Mesenchymal stem cell (in vitro differentiated cells and primary cell): ENCODE data around the gene SLC25A39.
"Not testable (repeated sequence)": the region's sequence is repeated elsewhere in the genome, so short reads cannot be mapped to it uniquely, and the experiment has no call there.

Experiments
- DNase-seq: peaks from one replicate; pipeline ENCODE4 v3.0.0-alpha.2; 2013
- H2AFZ ChIP-seq: one replicate; pipeline ENCODE4 v1.6.1; 2013; ENCODE audit warnings: low read depth, mild to moderate bottlenecking, control low read depth, inconsistent platforms, low read length, moderate library complexity
- H2AK5ac ChIP-seq: 2 replicates; pipeline ENCODE4 v1.6.1; 2013; ENCODE audit warnings: low read length, moderate library complexity, mild to moderate bottlenecking, inconsistent platforms; ENCODE audit not compliant: severe bottlenecking
- H2BK120ac ChIP-seq: one replicate; pipeline ENCODE4 v1.6.1; 2013; ENCODE audit warnings: low read depth, mild to moderate bottlenecking, inconsistent platforms, low read length, moderate library complexity
- H2BK12ac ChIP-seq, 2 experiments: one replicate each; pipeline ENCODE4 v1.6.1; 2013; ENCODE audit warnings: inconsistent platforms in 2 of 2, low read length in 2 of 2, mild to moderate bottlenecking in 2 of 2, moderate library complexity in 2 of 2, control low read depth in 1 of 2
- H2BK15ac ChIP-seq: one replicate; pipeline ENCODE4 v1.6.1; 2013; ENCODE audit warnings: mild to moderate bottlenecking, low read depth, inconsistent platforms; ENCODE audit not compliant: poor library complexity, severe bottlenecking
- H2BK5ac ChIP-seq: 2 replicates; pipeline ENCODE4 v1.6.1; 2013; ENCODE audit warnings: low read depth, mild to moderate bottlenecking, low read length, control low read depth, inconsistent platforms; ENCODE audit not compliant: poor library complexity, severe bottlenecking
- H3K14ac ChIP-seq, 2 experiments: one replicate each; pipeline ENCODE4 v1.6.1; 2013; ENCODE audit warnings: inconsistent platforms in 2 of 2, low read length in 2 of 2, control low read depth in 1 of 2, mild to moderate bottlenecking in 1 of 2, moderate library complexity in 1 of 2
- H3K18ac ChIP-seq, 2 experiments: one replicate each; pipeline ENCODE4 v1.6.1; 2013; ENCODE audit warnings: inconsistent platforms in 2 of 2, low read length in 2 of 2, control low read depth in 1 of 2, low read depth in 1 of 2, mild to moderate bottlenecking in 1 of 2
- H3K23ac ChIP-seq, 2 experiments: one replicate each; pipeline ENCODE4 v1.6.1; 2013; ENCODE audit warnings: inconsistent platforms in 2 of 2, low read length in 2 of 2, mild to moderate bottlenecking in 2 of 2, moderate library complexity in 2 of 2, control low read depth in 1 of 2
- H3K27ac ChIP-seq: 2 replicates; pipeline ENCODE4 v1.5.1; 2013; ENCODE audit warnings: mild to moderate bottlenecking, moderate library complexity, low read length, control low read depth, inconsistent platforms; ENCODE audit not compliant: poor library complexity, severe bottlenecking
- H3K27me3 ChIP-seq, 2 experiments: 2 replicates each; pipeline versions ENCODE4 v1.6.1 to v1.7.0; 2013; ENCODE audit warnings: low read length in 2 of 2, mild to moderate bottlenecking in 2 of 2, moderate library complexity in 2 of 2, control low read depth in 1 of 2, inconsistent platforms in 1 of 2; ENCODE audit not compliant: control insufficient read depth in 1 of 2, insufficient read depth in 1 of 2
- H3K36me3 ChIP-seq, 2 experiments: 2 replicates each; pipeline versions ENCODE4 v1.6.1 to v1.7.0; 2013; ENCODE audit warnings: low read length in 2 of 2, control low read depth in 1 of 2, inconsistent platforms in 1 of 2, low read depth in 1 of 2, mild to moderate bottlenecking in 1 of 2; ENCODE audit not compliant: insufficient read depth in 2 of 2, control insufficient read depth in 1 of 2
- H3K4ac ChIP-seq, 2 experiments: one replicate each; pipeline ENCODE4 v1.6.1; 2013; ENCODE audit warnings: inconsistent platforms in 2 of 2, low read length in 2 of 2, mild to moderate bottlenecking in 2 of 2, moderate library complexity in 2 of 2, control low read depth in 1 of 2, low read depth in 1 of 2
- H3K4me1 ChIP-seq: 2 replicates; pipeline ENCODE4 v1.6.1; 2013; ENCODE audit warnings: low read depth, low read length, control low read depth; ENCODE audit not compliant: control insufficient read depth, insufficient read depth
- H3K4me2 ChIP-seq: 2 replicates; pipeline ENCODE4 v1.6.1; 2013; ENCODE audit warnings: low read length, mild to moderate bottlenecking, inconsistent platforms; ENCODE audit not compliant: poor library complexity, severe bottlenecking
- H3K4me3 ChIP-seq, 2 experiments: 2 replicates each; pipeline versions ENCODE4 v1.5.1 to v1.7.0; 2013; ENCODE audit warnings: low read length in 2 of 2, mild to moderate bottlenecking in 2 of 2, control low read depth in 1 of 2, low read depth in 1 of 2; ENCODE audit not compliant: insufficient read depth in 1 of 2
- H3K79me1 ChIP-seq: replicated peaks from 2 replicates; pipeline ENCODE4 v1.6.1; 2013; ENCODE audit warnings: mild to moderate bottlenecking, control low read depth, low read length, inconsistent platforms; ENCODE audit not compliant: poor library complexity, severe bottlenecking
- H3K9ac ChIP-seq: 2 replicates; pipeline ENCODE4 v1.7.0; 2013; ENCODE audit warnings: mild to moderate bottlenecking, low read length, moderate library complexity
- H3K9me3 ChIP-seq: 2 replicates; pipeline ENCODE4 v1.7.0; 2013; ENCODE audit warnings: mild to moderate bottlenecking, low read length; ENCODE audit not compliant: control insufficient read depth
- H4K8ac ChIP-seq: one replicate; pipeline ENCODE4 v1.6.1; 2013; ENCODE audit warnings: inconsistent platforms, mild to moderate bottlenecking, low read length, moderate library complexity
- H4K91ac ChIP-seq: one replicate; pipeline ENCODE4 v1.6.1; 2013; ENCODE audit warnings: mild to moderate bottlenecking, low read length, inconsistent platforms
- WGBS: methylation state at CpG from one replicate; pipeline ENCODE4 v1.1.7; 2013; ENCODE audit warnings: mixed read lengths; 5-methylcytosine and 5-hydroxymethylcytosine counted together

SLC25A39 gene

GRCh38 chr17:44334315-44334714 is 9.7 kb upstream of the SLC25A39 start:
- Histone ChIP-seq H4K91ac (no peak overlapping the region), H3K4me1 (peaks cover 17% of the 10 kb centered on the region), H2BK12ac (no peak overlapping the region), H3K9me3 (no peaks in the 10 kb centered on the region), H3K36me3 (no peaks in the 10 kb centered on the region), H2AK5ac (no peak overlapping the region), H3K4me2 (no peak overlapping the region), H3K9ac (no peak overlapping the region), H3K79me1 (no peaks in the 10 kb centered on the region), H2BK5ac (no peak overlapping the region), H3K4me3 (no peak overlapping the region), H3K27me3 (peaks cover 0 to 7% of the 10 kb centered on the region in 2 experiments), H4K8ac (no peak overlapping the region), H2AFZ (no peak overlapping the region), H2BK15ac (no peak overlapping the region), H3K18ac (no peak overlapping the region), H3K14ac (peak overlapping the region in 1 of 2 experiments; percentile 7), H2BK120ac (no peak overlapping the region), H3K23ac (no peak overlapping the region), H3K27ac (no peak overlapping the region), H3K4ac (no peak overlapping the region)
- DNase-seq, result no peak
- 69% methylated on average over 2 of the region's 2 CpGs for WGBS

GRCh38 chr17:44333371-44333770 is 8.7 kb upstream of the SLC25A39 start:
- H3K4me1 ChIP-seq, result peaks cover 12% of the 10 kb centered on the region
- WGBS, result 89% methylated on average over 4 of the region's 5 CpGs
- H3K79me1 ChIP-seq, result no peaks in the 10 kb centered on the region

GRCh38 chr17:44331249-44331760 is 6.7 kb upstream of the SLC25A39 start:
- Histone ChIP-seq H2BK5ac (no peak overlapping the region), H3K4me2 (no peak overlapping the region), H4K91ac (no peak overlapping the region), H4K8ac (no peak overlapping the region), H3K27ac (no peak overlapping the region), H3K9me3 (no peaks in the 10 kb centered on the region), H3K4me3 (no peak overlapping the region), H3K4ac (no peak overlapping the region), H2BK12ac (no peak overlapping the region), H3K4me1 (peaks cover 10% of the 10 kb centered on the region), H3K23ac (no peak overlapping the region), H3K79me1 (no peaks in the 10 kb centered on the region), H3K27me3 (peaks cover 0 to 7% of the 10 kb centered on the region in 2 experiments), H3K14ac (no peak overlapping the region), H2AK5ac (no peak overlapping the region), H3K36me3 (no peaks in the 10 kb centered on the region), H3K9ac (no peak overlapping the region), H2BK120ac (no peak overlapping the region), H2AFZ (no peak overlapping the region), H2BK15ac (no peak overlapping the region), H3K18ac (no peak overlapping the region)
- DNase-seq, result peak; percentile 81
- 0% methylated on average over 4 of the region's 7 CpGs for WGBS

More at GRCh38 chr17:44333371-44333770, 8.7 kb upstream of the SLC25A39 start:
- no peak overlapping the region for H3K4ac ChIP-seq
- no peak overlapping the region for H2AFZ ChIP-seq
- H2BK15ac ChIP-seq, result no peak overlapping the region
- no peak overlapping the region for H2BK5ac ChIP-seq
- H3K27ac ChIP-seq, result no peak overlapping the region
- no peak for DNase-seq
- H3K27me3 ChIP-seq, result peaks cover 0 to 7% of the 10 kb centered on the region in 2 experiments
- H3K36me3 ChIP-seq, result no peaks in the 10 kb centered on the region
- no peak overlapping the region for H2BK12ac ChIP-seq
- H3K23ac ChIP-seq, result no peak overlapping the region
- H2AK5ac ChIP-seq, result no peak overlapping the region
- H3K9me3 ChIP-seq, result no peaks in the 10 kb centered on the region
- H3K4me3 ChIP-seq, result no peak overlapping the region
- H2BK120ac ChIP-seq, result no peak overlapping the region
- H3K14ac ChIP-seq, result no peak overlapping the region
- H4K91ac ChIP-seq, result no peak overlapping the region
- no peak overlapping the region for H3K4me2 ChIP-seq
- no peak overlapping the region for H3K9ac ChIP-seq
- no peak overlapping the region for H3K18ac ChIP-seq
- no peak overlapping the region for H4K8ac ChIP-seq

- not testable (repeated sequence) for H3K9ac ChIP-seq, H2BK120ac ChIP-seq, H2BK15ac ChIP-seq, H3K27me3 ChIP-seq, H2BK5ac ChIP-seq, H3K36me3 ChIP-seq, H3K4ac ChIP-seq, H3K23ac ChIP-seq, H3K27ac ChIP-seq, DNase-seq, H4K91ac ChIP-seq, H3K18ac ChIP-seq, H4K8ac ChIP-seq, H3K4me3 ChIP-seq, H2AK5ac ChIP-seq, H3K4me2 ChIP-seq, H2BK12ac ChIP-seq, H2AFZ ChIP-seq, H3K14ac ChIP-seq, H3K9me3 ChIP-seq, H3K79me1 ChIP-seq
- 93% methylated on average over 5 of the region's 5 CpGs for WGBS
- peaks cover 12% of the 10 kb centered on the region for H3K4me1 ChIP-seq
Observed at GRCh38 chr17:44330263-44330662, 5.6 kb upstream of the SLC25A39 start.
